Naive thymus-derived CD4-positive, alpha-beta T cell (primary cell): ENCODE results near the gene PEX11A. TPM values are rescaled to one million over a fixed set of nuclear protein-coding genes. Genes with fewer than 3 reads are reported as not detected.

Experiments used
- ATAC-seq: fragments of 150-1000 bp; cut with Tn5 transposase; 2 replicates; pipeline ENCODE4 v1.10.0; 2021; ENCODE audit warnings: mild to moderate bottlenecking, moderate library complexity
- CTCF ChIA-PET: fragments of 350-600 bp; sonication (Branson Sonifier 250); formaldehyde crosslinking; loops from one replicate; lab custom pipeline; 2021; ENCODE audit warnings: antibody characterized with exemption; lab: Charles Lee
- POLR2A ChIA-PET: fragments of 350-600 bp; sonication (Branson Sonifier 250); formaldehyde crosslinking; loops from one replicate; lab custom pipeline; 2021; ENCODE audit warnings: antibody characterized with exemption, inconsistent platforms; lab: Charles Lee
- DNase-seq, 9 donors: peaks; one replicate each; pipeline versions ENCODE4 v3.0.0 to v3.0.0-alpha.2; 2020 to 2022; ENCODE audit warnings: mixed read lengths in 1 of 9
- H3K27ac ChIP-seq: one replicate; pipeline ENCODE4 v1.7.0; 2013; ENCODE audit warnings: mild to moderate bottlenecking, low read depth, low read length, moderate library complexity
- H3K27me3 ChIP-seq, 2 donors: one replicate each; pipeline ENCODE4 v1.7.0; 2013; ENCODE audit warnings: low read length in 2 of 2, mild to moderate bottlenecking in 2 of 2, moderate library complexity in 2 of 2; ENCODE audit not compliant: control insufficient read depth in 2 of 2, insufficient read depth in 2 of 2
- H3K36me3 ChIP-seq, 3 experiments: 1 replicate in 2 of 3; 2 replicates in 1 of 3; pipeline ENCODE4 v1.7.0; 2013; ENCODE audit warnings: low read length in 3 of 3, mild to moderate bottlenecking in 3 of 3, moderate library complexity in 1 of 3; ENCODE audit not compliant: insufficient read depth in 3 of 3, control insufficient read depth in 2 of 3
- H3K4me1 ChIP-seq, 2 donors: one replicate each; pipeline ENCODE4 v1.7.0; 2013; ENCODE audit warnings: low read length in 2 of 2, mild to moderate bottlenecking in 2 of 2, moderate library complexity in 1 of 2; ENCODE audit not compliant: control insufficient read depth in 2 of 2, insufficient read depth in 2 of 2
- H3K4me3 ChIP-seq: 2 replicates; pipeline ENCODE4 v1.7.0; 2013; ENCODE audit warnings: mild to moderate bottlenecking, low read length
- H3K9me3 ChIP-seq, 3 experiments: 1 replicate in 2 of 3; 2 replicates in 1 of 3; pipeline ENCODE4 v1.7.0; 2013; ENCODE audit warnings: low read length in 3 of 3; ENCODE audit not compliant: control insufficient read depth in 2 of 3
- H3K27ac Mint-ChIP-seq, 9 donors: one replicate each; pipeline ENCODE4 v1.8.0; 2020 to 2022; ENCODE audit warnings: mixed read lengths in 9 of 9, mild to moderate bottlenecking in 8 of 9, moderate library complexity in 5 of 9, inconsistent platforms in 2 of 9
- H3K27me3 Mint-ChIP-seq, 5 donors: one replicate each; pipeline ENCODE4 v1.8.0; 2021 to 2022; ENCODE audit warnings: mixed read lengths in 5 of 5, mild to moderate bottlenecking in 1 of 5
- H3K36me3 Mint-ChIP-seq, 5 donors: one replicate each; pipeline ENCODE4 v1.8.0; 2020 to 2022; ENCODE audit warnings: mixed read lengths in 5 of 5, mild to moderate bottlenecking in 3 of 5, inconsistent platforms in 1 of 5
- H3K4me1 Mint-ChIP-seq, 7 donors: one replicate each; pipeline ENCODE4 v1.8.0; 2020 to 2022; ENCODE audit warnings: mixed read lengths in 7 of 7, mild to moderate bottlenecking in 3 of 7, inconsistent platforms in 1 of 7
- H3K4me3 Mint-ChIP-seq, 10 donors: one replicate each; pipeline ENCODE4 v1.8.0; 2020 to 2022; ENCODE audit warnings: mild to moderate bottlenecking in 10 of 10, mixed read lengths in 10 of 10, moderate library complexity in 6 of 10, inconsistent platforms in 2 of 10
- H3K9me3 Mint-ChIP-seq, 11 donors: one replicate each; pipeline ENCODE4 v1.8.0; 2020 to 2022; ENCODE audit warnings: mixed read lengths in 11 of 11, mild to moderate bottlenecking in 4 of 11, inconsistent platforms in 1 of 11, moderate library complexity in 1 of 11
- intact Hi-C, 2 donors: fragments of 100-400 bp; cut with micrococcal nuclease; formaldehyde crosslinking; loops; one replicate each; pipeline ENCODE4 v1.15.1; 2023
- polyA plus RNA-seq, 2 donors: library from polyadenylated mRNA; unstranded; fragments of 300-500 nt; fragmentation: Illumina TruSeq; gene quantifications; one replicate each; pipeline ENCODE4 v1.2.3, GENCODE V29; 2021
- total RNA-seq, 6 experiments: library from RNA in 5 of 6; stranded (reverse) in 5 of 6; gene quantifications; 1 replicate in 5 of 6; 2 replicates in 1 of 6; pipeline ENCODE4 v1.2.3 and lab custom pipeline; 2021 to 2026

The PEX11A gene
- total RNA-seq (1 to 10 TPM in 4 of 5 experiments, under 1 TPM in 1; 0.92 to 4.6 (median 2.0) TPM), polyA plus RNA-seq (1 to 10 TPM; 1.2 to 2.4 TPM), total RNA-seq (lab: John Stamatoyannopoulos, UW) (2.3 reads per million, percentile 11 among the genes with 10 or more reads in this experiment)

GRCh38 chr15:89690276-89691218 lies at the start of gene PEX11A, which contains the start of gene WDR93:
Gene PEX11A, minus strand, starts transcription at chr15:89690754. Its CDS starts 122 bp downstream, at chr15:89690632.
Gene WDR93, plus strand, starts transcription at chr15:89690811. Its CDS starts 10,936 bp downstream, at chr15:89701747.
- ChIA-PET CTCF (no interaction called here), POLR2A (interaction anchor here (0.9 kb wide), 1 partner anchor 9 kb away, joined by 3 read pairs; no protein-coding TSS in a partner anchor)
- peaks cover 0 to 3% of the 10 kb centered on the region in 2 donors for H3K4me1 ChIP-seq
- peak; percentile 59 to 80 (median 74) for DNase-seq
- Mint-ChIP-seq H3K4me1 (peaks cover 13 to 24% (median 15%) of the 10 kb centered on the region in 7 donors), H3K36me3 (peaks cover 0 to 11% (median 2%) of the 10 kb centered on the region in 5 donors), H3K4me3 (peak within 1 kb of the TSS; percentile 78 to 94 (median 92)), H3K9me3 (peaks cover 0 to 4% (median 0%) of the 10 kb centered on the region in 11 donors), H3K27me3 (peaks cover 0 to 11% (median 0%) of the 10 kb centered on the region in 5 donors), H3K27ac (peak within 1 kb of the TSS; percentile 74 to 93 (median 89))
- H3K9me3 ChIP-seq = no peaks in the 10 kb centered on the region
- ATAC-seq = peak; percentile 93
- peak within 1 kb of the TSS; percentile 56 for H3K27ac ChIP-seq
- intact Hi-C loops = loop anchor here (1.0 to 2.0 kb wide), 4 partner anchors 115 to 204 kb away; partner anchors contain the start of genes TICRR (in 2 of the 2) and AP3S2 (in 1 of the 2)
- H3K36me3 ChIP-seq = no peaks in the 10 kb centered on the region
- H3K27me3 ChIP-seq = no peaks in the 10 kb centered on the region
- H3K4me3 ChIP-seq = peak within 1 kb of the TSS; percentile 92

GRCh38 chr15:89740137-89740536 lies 49.6 kb upstream of the PEX11A start:
- no peak overlapping the region for H3K4me3 ChIP-seq
- ATAC-seq (peak; percentile 90), DNase-seq (peak in 7 of 9 donors; percentile 51 to 75 (median 64))
- Mint-ChIP-seq H3K9me3 (no peaks in the 10 kb centered on the region), H3K27me3 (peaks cover 0 to 24% (median 9%) of the 10 kb centered on the region in 5 donors), H3K27ac (no peak overlapping the region), H3K4me3 (peak overlapping the region in 1 of 10 donors; percentile 25), H3K4me1 (peaks cover 0 to 4% (median 1%) of the 10 kb centered on the region in 7 donors), H3K36me3 (no peaks in the 10 kb centered on the region)
- POLR2A ChIA-PET = no interaction called here
- H3K27me3 ChIP-seq = no peaks in the 10 kb centered on the region
- no peaks in the 10 kb centered on the region for H3K36me3 ChIP-seq
- no peak overlapping the region for H3K27ac ChIP-seq
- intact Hi-C loops = loop anchor here (1.0 to 5.0 kb wide), 6 partner anchors 135 to 546 kb away; no protein-coding TSS in a partner anchor
- H3K4me1 ChIP-seq = no peaks in the 10 kb centered on the region
- H3K9me3 ChIP-seq = no peaks in the 10 kb centered on the region
- CTCF ChIA-PET = interaction anchor here (0.6 to 1.8 kb wide), 12 partner anchors 14 to 1195 kb away, joined by 3 to 17 read pairs (median 3); partner anchors contain the start of gene UNC45A

GRCh38 chr15:89735773-89736172 lies 45.2 kb upstream of the PEX11A start:
- Mint-ChIP-seq H3K27me3 (peaks cover 0 to 34% (median 25%) of the 10 kb centered on the region in 5 donors), H3K36me3 (no peaks in the 10 kb centered on the region), H3K4me3 (no peak overlapping the region), H3K4me1 (peaks cover 0 to 4% (median 1%) of the 10 kb centered on the region in 7 donors), H3K9me3 (peaks cover 0 to 3% (median 0%) of the 10 kb centered on the region in 11 donors), H3K27ac (no peak overlapping the region)
- Histone ChIP-seq H3K4me3 (no peak overlapping the region), H3K36me3 (no peaks in the 10 kb centered on the region), H3K27ac (no peak overlapping the region), H3K27me3 (no peaks in the 10 kb centered on the region), H3K9me3 (no peaks in the 10 kb centered on the region), H3K4me1 (no peaks in the 10 kb centered on the region)
- DNase-seq (no peak), ATAC-seq (no peak)
- intact Hi-C loops = no loop called here
- POLR2A ChIA-PET = interaction anchor here (0.6 kb wide), 1 partner anchor 138 kb away, joined by 5 read pairs; no protein-coding TSS in a partner anchor
- CTCF ChIA-PET = no interaction called here

- Histone ChIP-seq H3K27me3 (no peaks in the 10 kb centered on the region), H3K4me1 (no peaks in the 10 kb centered on the region), H3K4me3 (no peak overlapping the region), H3K36me3 (no peaks in the 10 kb centered on the region), H3K27ac (no peak overlapping the region), H3K9me3 (no peaks in the 10 kb centered on the region)
- H3K9me3 Mint-ChIP-seq = peaks cover 0 to 3% (median 0%) of the 10 kb centered on the region in 11 donors
- peaks cover 0 to 4% (median 0%) of the 10 kb centered on the region in 7 donors for H3K4me1 Mint-ChIP-seq
- intact Hi-C loops = no loop called here
- ATAC-seq (no peak), DNase-seq (no peak)
- no peak overlapping the region for H3K27ac Mint-ChIP-seq
- CTCF ChIA-PET = interaction anchor here (0.6 to 1.2 kb wide), 3 partner anchors 9 to 417 kb away, joined by 3 read pairs; no protein-coding TSS in a partner anchor
- POLR2A ChIA-PET = no interaction called here
- H3K4me3 Mint-ChIP-seq = no peak overlapping the region
- peaks cover 0 to 31% (median 26%) of the 10 kb centered on the region in 5 donors for H3K27me3 Mint-ChIP-seq
- H3K36me3 Mint-ChIP-seq = no peaks in the 10 kb centered on the region
Observed at GRCh38 chr15:89732451-89733172, 42.1 kb upstream of the PEX11A start.

- Mint-ChIP-seq H3K4me1 (peaks cover 0 to 2% (median 0%) of the 10 kb centered on the region in 7 donors), H3K27ac (no peak overlapping the region), H3K9me3 (peaks cover 0 to 3% (median 0%) of the 10 kb centered on the region in 11 donors), H3K27me3 (peaks cover 0 to 33% (median 18%) of the 10 kb centered on the region in 5 donors), H3K36me3 (no peaks in the 10 kb centered on the region), H3K4me3 (no peak overlapping the region)
- H3K4me1 ChIP-seq = no peaks in the 10 kb centered on the region
- no peaks in the 10 kb centered on the region for H3K27me3 ChIP-seq
- H3K27ac ChIP-seq = no peak overlapping the region
- H3K9me3 ChIP-seq = no peaks in the 10 kb centered on the region
- no peak for ATAC-seq
- intact Hi-C loops = no loop called here
- no peaks in the 10 kb centered on the region for H3K36me3 ChIP-seq
- H3K4me3 ChIP-seq = no peak overlapping the region
- POLR2A ChIA-PET = no interaction called here
- CTCF ChIA-PET = interaction anchor here (0.6 to 1.2 kb wide), 2 partner anchors 10 to 143 kb away, joined by 3 read pairs; no protein-coding TSS in a partner anchor
- DNase-seq = no peak
Observed at GRCh38 chr15:89731275-89731674, 40.7 kb upstream of the PEX11A start.

GRCh38 chr15:89728254-89728653 lies 37.7 kb upstream of the PEX11A start:
- Mint-ChIP-seq H3K36me3 (peaks cover 0 to 4% (median 0%) of the 10 kb centered on the region in 5 donors), H3K27ac (no peak overlapping the region), H3K27me3 (peaks cover 0 to 12% (median 0%) of the 10 kb centered on the region in 5 donors), H3K9me3 (peaks cover 0 to 7% (median 0%) of the 10 kb centered on the region in 11 donors), H3K4me3 (no peak overlapping the region), H3K4me1 (no peaks in the 10 kb centered on the region)
- Histone ChIP-seq H3K36me3 (no peaks in the 10 kb centered on the region), H3K9me3 (no peaks in the 10 kb centered on the region), H3K4me1 (no peaks in the 10 kb centered on the region), H3K27me3 (no peaks in the 10 kb centered on the region), H3K27ac (no peak overlapping the region), H3K4me3 (no peak overlapping the region)
- DNase-seq (no peak), ATAC-seq (no peak)
- POLR2A ChIA-PET = no interaction called here
- CTCF ChIA-PET = no interaction called here
- intact Hi-C loops = no loop called here
